ENCODE results near the gene S100P. TPM values are rescaled to one million over a fixed set of nuclear protein-coding genes. Genes with fewer than 3 reads are reported as not detected.
"Not testable (repeated sequence)": the region's sequence is repeated elsewhere in the genome, so short reads cannot be mapped to it uniquely, and the experiment has no call there.

The S100P gene
- total RNA-seq, 4 donors from 2014 or later, result 0.94 to 9.7 TPM; not detected in 2

GRCh38 chr4:6649216-6649615, 44.5 kb upstream of the S100P start:
- no peak for ATAC-seq
- 80 to 88% methylated on average over 6 to 8 of the region's 8 CpGs for WGBS, 2 donors (ENCODE audit: low coverage in 1 of 2)
- TF ChIP-seq POLR2A (IDR thresholded peaks at IDR 0.05) (no peak), EP300 (IDR thresholded peaks at IDR 0.05) (no peak), POLR2AphosphoS5 (IDR thresholded peaks at IDR 0.05) (no peak)
- TF ChIP-seq, protein P1, sequence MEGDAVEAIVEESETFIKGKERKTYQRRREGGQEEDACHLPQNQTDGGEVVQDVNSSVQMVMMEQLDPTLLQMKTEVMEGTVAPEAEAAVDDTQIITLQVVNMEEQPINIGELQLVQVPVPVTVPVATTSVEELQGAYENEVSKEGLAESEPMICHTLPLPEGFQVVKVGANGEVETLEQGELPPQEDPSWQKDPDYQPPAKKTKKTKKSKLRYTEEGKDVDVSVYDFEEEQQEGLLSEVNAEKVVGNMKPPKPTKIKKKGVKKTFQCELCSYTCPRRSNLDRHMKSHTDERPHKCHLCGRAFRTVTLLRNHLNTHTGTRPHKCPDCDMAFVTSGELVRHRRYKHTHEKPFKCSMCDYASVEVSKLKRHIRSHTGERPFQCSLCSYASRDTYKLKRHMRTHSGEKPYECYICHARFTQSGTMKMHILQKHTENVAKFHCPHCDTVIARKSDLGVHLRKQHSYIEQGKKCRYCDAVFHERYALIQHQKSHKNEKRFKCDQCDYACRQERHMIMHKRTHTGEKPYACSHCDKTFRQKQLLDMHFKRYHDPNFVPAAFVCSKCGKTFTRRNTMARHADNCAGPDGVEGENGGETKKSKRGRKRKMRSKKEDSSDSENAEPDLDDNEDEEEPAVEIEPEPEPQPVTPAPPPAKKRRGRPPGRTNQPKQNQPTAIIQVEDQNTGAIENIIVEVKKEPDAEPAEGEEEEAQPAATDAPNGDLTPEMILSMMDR (IDR thresholded peaks at IDR 0.05), result no peak
- Histone ChIP-seq H3K9me3 (no peaks in the 10 kb centered on the region), H3K36me3 (no peaks in the 10 kb centered on the region), H3K4me3 (no peak overlapping the region), H3K4me1 (peaks cover 0 to 4% (median 0%) of the 10 kb centered on the region in 3 donors), H3K27ac (no peak overlapping the region), H3K27me3 (no peaks in the 10 kb centered on the region)

DNA sequence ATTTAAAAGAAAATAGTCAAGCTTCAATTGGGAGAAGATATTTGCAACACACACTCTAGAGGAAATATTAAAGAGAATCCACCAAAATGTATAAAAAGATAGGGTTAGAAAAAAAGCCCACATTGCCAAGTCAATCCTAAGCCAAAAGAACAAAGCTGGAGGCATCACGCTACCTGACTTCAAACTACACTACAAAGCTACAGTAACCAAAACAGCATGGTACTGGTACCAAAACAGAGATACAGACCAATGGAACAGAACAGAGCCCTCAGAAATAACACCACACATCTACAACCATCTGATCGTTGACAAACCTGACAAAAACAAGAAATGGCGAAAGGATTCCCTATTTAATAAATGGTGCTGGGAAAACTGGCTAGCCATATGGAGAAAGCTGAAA, 39.5 kb upstream of the S100P start:
- not testable (repeated sequence) for H3K27me3 ChIP-seq, H3K27ac ChIP-seq, H3K36me3 ChIP-seq, ATAC-seq, H3K9me3 ChIP-seq, H3K4me3 ChIP-seq
- H3K4me1 ChIP-seq, result peaks cover 0 to 12% (median 0%) of the 10 kb centered on the region in 3 donors
- WGBS, 2 donors (ENCODE audit: low coverage in 1 of 2), result 46 to 100% methylated on average over 1 to 2 of the region's 3 CpGs

DNA sequence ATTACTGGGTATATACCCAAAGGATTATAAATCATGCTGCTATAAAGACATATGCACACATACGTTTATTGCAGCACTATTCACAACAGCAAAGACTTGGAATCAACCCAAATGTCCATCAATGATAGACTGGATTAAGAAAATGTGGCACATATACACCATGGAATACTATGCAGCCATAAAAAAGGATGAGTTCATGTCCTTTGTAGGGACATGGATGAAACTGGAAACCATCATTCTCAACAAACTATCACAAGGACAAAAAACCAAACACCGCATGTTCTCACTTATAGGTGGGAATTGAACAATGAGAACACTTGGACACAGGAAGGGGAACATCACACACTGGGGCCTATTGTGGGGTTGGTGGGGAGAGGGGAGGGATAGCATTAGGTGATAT, 38.4 kb upstream of the S100P start:
- H3K4me3 ChIP-seq, H3K36me3 ChIP-seq, H3K27me3 ChIP-seq, ATAC-seq, H3K27ac ChIP-seq, H3K9me3 ChIP-seq: not testable (repeated sequence)
- peaks cover 0 to 16% (median 0%) of the 10 kb centered on the region in 3 donors for H3K4me1 ChIP-seq
- WGBS, 2 donors (ENCODE audit: low coverage in 1 of 2), result 78% methylated on average over 2 of the region's 2 CpGs; no CpG with 5 or more reads in 1 of the 2 donors

GRCh38 chr4:6655924-6656323, 37.8 kb upstream of the S100P start:
- no peak overlapping the region for H3K27ac ChIP-seq
- 89 to 100% methylated on average over 1 to 2 of the region's 5 CpGs for WGBS, 2 donors (ENCODE audit: low coverage in 1 of 2)
- H3K27me3 ChIP-seq, result no peaks in the 10 kb centered on the region
- H3K4me3 ChIP-seq, result no peak overlapping the region
- TF ChIP-seq, protein P1 (IDR thresholded peaks at IDR 0.05), result no peak
- TF ChIP-seq POLR2AphosphoS5 (IDR thresholded peaks at IDR 0.05) (no peak), POLR2A (IDR thresholded peaks at IDR 0.05) (no peak), EP300 (IDR thresholded peaks at IDR 0.05) (no peak)
- no peak for ATAC-seq
- no peaks in the 10 kb centered on the region for H3K9me3 ChIP-seq
- peaks cover 0 to 16% (median 0%) of the 10 kb centered on the region in 3 donors for H3K4me1 ChIP-seq
- no peaks in the 10 kb centered on the region for H3K36me3 ChIP-seq

GRCh38 chr4:6657242-6658208, 36.2 kb upstream of the S100P start:
- peak overlapping the region in 2 of 4 donors; percentile 82 to 84 for H3K27ac ChIP-seq
- H3K36me3 ChIP-seq, result no peaks in the 10 kb centered on the region
- H3K4me3 ChIP-seq, result no peak overlapping the region
- WGBS, 2 donors (ENCODE audit: low coverage in 1 of 2), result 85 to 91% methylated on average over 7 to 29 of the region's 65 CpGs
- no peak for TF ChIP-seq EP300 (IDR thresholded peaks at IDR 0.05)
- no peak for TF ChIP-seq POLR2A (IDR thresholded peaks at IDR 0.05)
- TF ChIP-seq, protein P1 (IDR thresholded peaks at IDR 0.05), result no peak
- TF ChIP-seq POLR2AphosphoS5 (IDR thresholded peaks at IDR 0.05), result no peak
- H3K4me1 ChIP-seq, result peaks cover 0 to 16% (median 0%) of the 10 kb centered on the region in 3 donors
- H3K9me3 ChIP-seq, result no peaks in the 10 kb centered on the region
- H3K27me3 ChIP-seq, result no peaks in the 10 kb centered on the region
- ATAC-seq, result no peak

DNA sequence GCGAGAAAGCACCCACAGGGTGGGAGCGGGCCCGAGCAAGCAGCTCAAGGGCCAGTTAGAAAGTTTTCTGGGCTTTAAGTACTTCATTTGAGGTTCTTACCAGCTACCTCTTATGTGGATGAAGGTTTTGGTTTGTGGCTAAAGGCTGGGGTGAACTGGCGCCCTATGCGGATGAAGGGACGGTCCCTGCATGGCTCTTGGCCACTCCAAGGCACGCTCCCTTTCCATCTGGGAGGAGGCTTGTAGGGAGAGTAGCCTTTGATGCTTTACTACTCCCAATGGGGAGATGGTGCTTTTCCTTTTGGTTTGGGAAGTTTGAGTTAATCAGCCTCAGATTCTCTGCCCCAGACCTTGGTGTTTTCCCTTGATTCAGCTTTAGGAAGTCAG, 35.5 kb upstream of the S100P start:
- H3K4me1 ChIP-seq, result peaks cover 0 to 16% (median 0%) of the 10 kb centered on the region in 3 donors
- peak; percentile 13 for ATAC-seq
- H3K4me3 ChIP-seq, result peak overlapping the region; percentile 30 to 55
- 79 to 80% methylated on average over 1 to 3 of the region's 7 CpGs for WGBS, 2 donors (ENCODE audit: low coverage in 1 of 2)
- no peaks in the 10 kb centered on the region for H3K9me3 ChIP-seq
- H3K27me3 ChIP-seq, result no peaks in the 10 kb centered on the region
- TF ChIP-seq POLR2A (IDR thresholded peaks at IDR 0.05), result no peak
- no peak for TF ChIP-seq POLR2AphosphoS5 (IDR thresholded peaks at IDR 0.05)
- no peak for TF ChIP-seq EP300 (IDR thresholded peaks at IDR 0.05)
- TF ChIP-seq, protein P1 (IDR thresholded peaks at IDR 0.05), result no peak
- no peaks in the 10 kb centered on the region for H3K36me3 ChIP-seq
- peak overlapping the region; percentile 13 to 84 (median 75) for H3K27ac ChIP-seq

Data from gastroesophageal sphincter (tissue), 4 donors.